GM19193 (cell line): ENCODE results near the gene TRERF1.

Experiments
- POLR2A ChIP-seq: IDR thresholded peaks from 4 replicates; pipeline ENCODE4 v1.6.1; 2011; ENCODE audit not compliant: insufficient read depth, insufficient read length; ENCODE audit errors: extremely low read depth

Gene TRERF1

GRCh38 chr6:42226645-42227143 lies 225.0 kb downstream of the TRERF1 start:
- no peak for TF ChIP-seq POLR2A

GRCh38 chr6:42226161-42226611 lies 225.5 kb downstream of the TRERF1 start:
- no peak for TF ChIP-seq POLR2A

GRCh38 chr6:42225419-42225818 lies 226.3 kb downstream of the TRERF1 start:
- no peak for TF ChIP-seq POLR2A

GRCh38 chr6:42225029-42225339 lies 226.7 kb downstream of the TRERF1 start:
- no peak for TF ChIP-seq POLR2A

GRCh38 chr6:42224222-42225028 lies 227.3 kb downstream of the TRERF1 start:
- no peak for TF ChIP-seq POLR2A

- no peak for TF ChIP-seq POLR2A
Measured at GRCh38 chr6:42222448-42222847, 229.3 kb downstream of the TRERF1 start.

- TF ChIP-seq POLR2A: no peak
Measured at GRCh38 chr6:42221546-42221945, 230.2 kb downstream of the TRERF1 start.

- no peak for TF ChIP-seq POLR2A
Measured at GRCh38 chr6:42220807-42221206, 230.9 kb downstream of the TRERF1 start.

- peak; percentile 91 for TF ChIP-seq POLR2A
Measured at GRCh38 chr6:42217519-42218367, 234.0 kb downstream of the TRERF1 start, which contains the start of gene MRPS10. TSS of gene MRPS10 (minus strand) at chr6:42217861. CDS start at chr6:42217849, 12 bp downstream.

- no peak for TF ChIP-seq POLR2A
Measured at GRCh38 chr6:42217157-42217518, 234.6 kb downstream of the TRERF1 start.

- TF ChIP-seq POLR2A: no peak
Measured at GRCh38 chr6:42212442-42212841, 239.3 kb downstream of the TRERF1 start.

GRCh38 chr6:42211726-42212125 lies 240.0 kb downstream of the TRERF1 start:
- no peak for TF ChIP-seq POLR2A

- no peak for TF ChIP-seq POLR2A
Measured at GRCh38 chr6:42210551-42210950, 241.2 kb downstream of the TRERF1 start.

- TF ChIP-seq POLR2A: no peak
Measured at GRCh38 chr6:42204768-42205282, 246.9 kb downstream of the TRERF1 start.

- TF ChIP-seq POLR2A: no peak
Measured at GRCh38 chr6:42203183-42203582, 248.5 kb downstream of the TRERF1 start.
